Pancreas (tissue), 10 donors: ENCODE measurements around the gene PRKCE. TPM values are rescaled to one million over a fixed set of nuclear protein-coding genes. Genes with fewer than 3 reads are reported as not detected.

Experiments used
- ATAC-seq, 4 donors: fragments of 200-7000 bp; cut with Tn5 transposase; one replicate each; pipeline versions ENCODE4 v1.8.0 to v1.9.1; 2020; ENCODE audit warnings: mild to moderate bottlenecking in 4 of 4, moderate library complexity in 4 of 4
- DNase-seq, 6 donors: peaks; one replicate each; pipeline ENCODE4 v3.0.0-alpha.2; 2020
- FAIRE-seq: peaks from 2 replicates; lab custom pipeline; 2012; peaks lifted over from hg19 to GRCh38; lab: Jason Lieb, UNC
- H3K27ac ChIP-seq, 4 donors: fragments of 200-600 bp; sonication (generic); 1 replicate in 3 of 4; 2 replicates in 1 of 4; pipeline versions ENCODE4 v1.5.0 to v1.8.0; 2020
- H3K27me3 ChIP-seq, 4 donors: fragments of 200-600 bp; one replicate each; pipeline ENCODE4 v1.8.0; 2021
- H3K36me3 ChIP-seq, 3 donors: fragments of 200-600 bp; sonication (generic) in 1 of 3; one replicate each; pipeline versions ENCODE4 v1.5.0 to v1.8.0; 2020 to 2021
- H3K4me1 ChIP-seq, 3 donors: fragments of 200-600 bp; one replicate each; pipeline ENCODE4 v1.8.0; 2021
- H3K4me3 ChIP-seq, 4 donors: fragments of 200-600 bp; sonication (generic) in 2 of 4; one replicate each; pipeline versions ENCODE4 v1.5.0 to v1.8.0; 2020 to 2021
- H3K9me3 ChIP-seq, 4 donors: fragments of 200-600 bp; one replicate each; pipeline ENCODE4 v1.8.0; 2021
- CTCF ChIP-seq, 4 donors: fragments of 200-600 bp; sonication (generic) in 3 of 4; IDR thresholded peaks; one replicate each; pipeline versions ENCODE4 v1.5.0 to v1.8.0; 2021; ENCODE audit warnings: antibody characterized with exemption in 4 of 4
- WGBS, 2 donors: extraction: QIAGEN DNeasy Blood & Tissue Kit; methylation state at CpG; one replicate each; pipeline ENCODE4 v1.1.7; 2013; 5-methylcytosine and 5-hydroxymethylcytosine counted together
- intact Hi-C, 3 donors: fragments of 100-400 bp; cut with DNase I; formaldehyde crosslinking; loops; one replicate each; pipeline versions ENCODE4 v1.11.1 to v1.14.2; 2022
- polyA plus RNA-seq, 2 donors: library from polyadenylated mRNA; stranded (reverse); fragments of 200-250 nt; gene quantifications; one replicate each; pipeline ENCODE4 v1.2.3, GENCODE V29; 2013
- total RNA-seq, 6 donors: library from RNA; stranded (reverse); fragmentation: NEBNext Ultra II Directional in 4 of 6; extraction: Animal tissue kit (Norgen Biotek cat#: 25700) in 4 of 6; gene quantifications; one replicate each; pipeline versions ENCODE4 v1.2.1 to v1.2.4, GENCODE V29; 2021 to 2023
- donor health status: healthy with polysubstance abuse.
- donor health status: DM: no; HTN: no; CAD: no; lungs with moderate emphysema.
- donor health status: DM: no; HTN: no; CAD: no.
- donor health status: control.
- donor health status: control.
- donor health status: Bipolar disorder and iron deficiency.
- donor health status: DM: yes; HTN: yes; CAD: no.
- donor health status: DM: no; HTN: no; CAD: no.
- donor health status: DM: no; HTN: no; CAD: no.
- donor health status: DM: yes; HTN: yes; CAD: no.

Gene PRKCE
- total and polyA plus RNA-seq, 8 donors: 4.0 to 19.4 (median 10.0) TPM

GRCh38 chr2:45774688-45775244 lies 123.3 kb downstream of the PRKCE start:
- Histone ChIP-seq H3K27me3 (no peaks in the 10 kb centered on the region), H3K9me3 (no peaks in the 10 kb centered on the region), H3K36me3 (no peaks in the 10 kb centered on the region), H3K4me1 (peaks cover 0 to 6% (median 0%) of the 10 kb centered on the region in 3 donors), H3K27ac (no peak overlapping the region), H3K4me3 (no peak overlapping the region)
- WGBS, 2 donors: 76 to 80% methylated on average over 10 of the region's 10 CpGs
- intact Hi-C loops: loop anchor here in 2 of 3 donors (5.0 to 10.0 kb wide), 3 partner anchors 122 to 160 kb away; partner anchors contain the start of gene PRKCE (in 1 of the 2)
- FAIRE-seq (no peak), DNase-seq (no peak), ATAC-seq (no peak)
- no peak for TF ChIP-seq CTCF (IDR thresholded peaks at IDR 0.05)

GRCh38 chr2:45776160-45776955 lies 124.9 kb downstream of the PRKCE start:
- DNase-seq (no peak), ATAC-seq (no peak), FAIRE-seq (no peak)
- no peak overlapping the region for H3K27ac ChIP-seq
- no peak overlapping the region for H3K4me3 ChIP-seq
- WGBS, 2 donors: 73 to 83% methylated on average over 7 of the region's 7 CpGs
- peaks cover 0 to 6% (median 0%) of the 10 kb centered on the region in 3 donors for H3K4me1 ChIP-seq
- H3K9me3 ChIP-seq: no peaks in the 10 kb centered on the region
- H3K36me3 ChIP-seq: no peaks in the 10 kb centered on the region
- TF ChIP-seq CTCF (IDR thresholded peaks at IDR 0.05): no peak
- no peaks in the 10 kb centered on the region for H3K27me3 ChIP-seq
- intact Hi-C loops: loop anchor here in 2 of 3 donors (5.0 to 10.0 kb wide), 3 partner anchors 124 to 158 kb away; partner anchors contain the start of gene PRKCE (in 1 of the 2)

- Histone ChIP-seq H3K4me3 (peak overlapping the region in 2 of 4 donors; percentile 12 to 17), H3K4me1 (peaks cover 0 to 6% (median 0%) of the 10 kb centered on the region in 3 donors), H3K27me3 (no peaks in the 10 kb centered on the region), H3K27ac (no peak overlapping the region), H3K36me3 (no peaks in the 10 kb centered on the region), H3K9me3 (no peaks in the 10 kb centered on the region)
- DNase-seq (no peak), FAIRE-seq (no peak), ATAC-seq (peak in 1 of 4 donors; percentile 25)
- no peak for TF ChIP-seq CTCF (IDR thresholded peaks at IDR 0.05)
- intact Hi-C loops: loop anchor here in 2 of 3 donors (5.0 to 10.0 kb wide), 3 partner anchors 126 to 157 kb away; partner anchors contain the start of gene PRKCE (in 1 of the 2)
- WGBS, 2 donors: 68 to 84% methylated on average over 10 of the region's 10 CpGs
These were observed 126.7 kb downstream of the PRKCE start for GRCh38 chr2:45777996-45778719.

- ATAC-seq (peak; percentile 89 to 98 (median 94)), FAIRE-seq (no peak), DNase-seq (peak in 4 of 6 donors; percentile 73 to 84 (median 75))
- intact Hi-C loops: loop anchor here in 2 of 3 donors (5.0 to 10.0 kb wide), 3 partner anchors 126 to 156 kb away; partner anchors contain the start of gene PRKCE (in 1 of the 2)
- Histone ChIP-seq H3K27ac (peak overlapping the region in 1 of 4 donors; percentile 12), H3K9me3 (no peaks in the 10 kb centered on the region), H3K4me1 (peaks cover 0 to 6% (median 0%) of the 10 kb centered on the region in 3 donors), H3K27me3 (no peaks in the 10 kb centered on the region), H3K4me3 (peak overlapping the region in 2 of 4 donors; percentile 12 to 17), H3K36me3 (no peaks in the 10 kb centered on the region)
- TF ChIP-seq CTCF (IDR thresholded peaks at IDR 0.05): peak; percentile 54 to 75 (median 67)
- 31 to 32% methylated on average over 11 of the region's 11 CpGs for WGBS, 2 donors
These were observed 127.3 kb downstream of the PRKCE start for GRCh38 chr2:45778720-45779171.
